Posterior cingulate gyrus (tissue), 11 donors: ENCODE data around the gene HEXA.
A peak's percentile ranks its signal among the peaks of the same experiment; 100 is the strongest.
"Not testable (repeated sequence)": the region's sequence is repeated elsewhere in the genome, so short reads cannot be mapped to it uniquely, and the experiment has no call there.

Experiments used
- DNase-seq, 10 donors: peaks; one replicate each; pipeline versions ENCODE4 v3.0.0 to v3.0.0-alpha.2; 2020 to 2021; ENCODE audit warnings: mixed read lengths in 3 of 10
- intact Hi-C: fragments of 100-400 bp; cut with DNase I; formaldehyde crosslinking; loops from one replicate; pipeline ENCODE4 v1.15.1; 2023

HEXA gene

GRCh38 chr15:72379106-72379505 lies 3.3 kb upstream of the HEXA start:
- intact Hi-C loops, result loop anchor here (10.0 kb wide), 1 partner anchor 144 kb away; the partner anchor contains the start of gene PKM
- DNase-seq, result not testable (repeated sequence)

GRCh38 chr15:72377331-72377730 lies 1.5 kb upstream of the HEXA start:
- DNase-seq, result no peak
- intact Hi-C loops, result loop anchor here (10.0 kb wide), 1 partner anchor 143 kb away; the partner anchor contains the start of gene PKM

- intact Hi-C loops, result loop anchor here (2.0 to 10.0 kb wide), 2 partner anchors 97 to 141 kb away; partner anchors contain the start of gene PKM
- DNase-seq, result peak in 1 of 10 donors; percentile 87
Observed at GRCh38 chr15:72375501-72375845, 341 bp downstream of the HEXA start.

- intact Hi-C loops, result loop anchor here (10.0 kb wide), 1 partner anchor 138 kb away; the partner anchor contains the start of gene PKM
- no peak for DNase-seq
Observed at GRCh38 chr15:72372361-72372760, 3.5 kb downstream of the HEXA start.

GRCh38 chr15:72369964-72370363 lies 5.8 kb downstream of the HEXA start:
- no peak for DNase-seq
- intact Hi-C loops, result loop anchor here (10.0 kb wide), 1 partner anchor 135 kb away; the partner anchor contains the start of gene PKM

- intact Hi-C loops, result no loop called here
- DNase-seq, result no peak
Observed at GRCh38 chr15:72368899-72369298, 6.9 kb downstream of the HEXA start.

GRCh38 chr15:72368325-72368724 lies 7.5 kb downstream of the HEXA start:
- no peak for DNase-seq
- intact Hi-C loops, result no loop called here

GRCh38 chr15:72365844-72366243 lies 10.0 kb downstream of the HEXA start:
- intact Hi-C loops, result no loop called here
- DNase-seq, result no peak

- no peak for DNase-seq
- intact Hi-C loops, result no loop called here
Observed at GRCh38 chr15:72361176-72361575, 14.6 kb downstream of the HEXA start.

- DNase-seq, result peak in 8 of 10 donors; percentile 53 to 93 (median 72)
- intact Hi-C loops, result no loop called here
Observed at GRCh38 chr15:72358650-72359171, 17.1 kb downstream of the HEXA start.

- no peak for DNase-seq
- intact Hi-C loops, result no loop called here
Observed at GRCh38 chr15:72358121-72358520, 17.7 kb downstream of the HEXA start.

GRCh38 chr15:72354496-72354895 lies 21.3 kb downstream of the HEXA start:
- intact Hi-C loops, result no loop called here
- no peak for DNase-seq

GRCh38 chr15:72353266-72353665 lies 22.5 kb downstream of the HEXA start:
- intact Hi-C loops, result no loop called here
- DNase-seq, result no peak

- intact Hi-C loops, result no loop called here
- DNase-seq, result no peak
Observed at GRCh38 chr15:72345806-72346205, 30.0 kb downstream of the HEXA start.

GRCh38 chr15:72345280-72345679 lies 30.5 kb downstream of the HEXA start:
- no peak for DNase-seq
- intact Hi-C loops, result no loop called here

- no peak for DNase-seq
- intact Hi-C loops, result no loop called here
Observed at GRCh38 chr15:72344602-72345001, 31.2 kb downstream of the HEXA start.

- DNase-seq, result no peak
Observed at GRCh38 chr15:72342385-72342784, 33.4 kb downstream of the HEXA start.

GRCh38 chr15:72341361-72341760 lies 34.5 kb downstream of the HEXA start:
- intact Hi-C loops, result no loop called here
- DNase-seq, result no peak

More at GRCh38 chr15:72342385-72342784, 33.4 kb downstream of the HEXA start:
- intact Hi-C loops, result no loop called here

- intact Hi-C loops, result no loop called here
- DNase-seq, result no peak
Observed at GRCh38 chr15:72340366-72340765, 35.4 kb downstream of the HEXA start.

- DNase-seq, result peak in 6 of 10 donors; percentile 12 to 92 (median 68)
- intact Hi-C loops, result no loop called here
Observed at GRCh38 chr15:72339777-72340177, 36.0 kb downstream of the HEXA start.

GRCh38 chr15:72338617-72339321 lies 37.0 kb downstream of the HEXA start:
- intact Hi-C loops, result no loop called here
- no peak for DNase-seq

- intact Hi-C loops, result no loop called here
- no peak for DNase-seq
Observed at GRCh38 chr15:72338148-72338547, 37.7 kb downstream of the HEXA start.
